Activated CD4-positive, alpha-beta T cell treated with anti-CD3 and anti-CD28 coated beads, Interleukin-2, amount 10 ng/mL, durations not matched to agents 7 days and 5 days (primary cell): ENCODE data around the gene ZFP36L1. TPM values are rescaled to one million over a fixed set of nuclear protein-coding genes. Genes with fewer than 3 reads are reported as not detected.

Experiments used
- CTCF ChIA-PET: fragments of 350-600 bp; sonication (Branson Sonifier 250); formaldehyde crosslinking; loops from one replicate; lab custom pipeline; 2021; ENCODE audit warnings: antibody characterized with exemption; lab: Charles Lee
- POLR2A ChIA-PET: fragments of 350-600 bp; sonication (Branson Sonifier 250); formaldehyde crosslinking; loops from one replicate; lab custom pipeline; 2021; ENCODE audit warnings: antibody characterized with exemption; lab: Charles Lee
- DNase-seq: peaks from one replicate; pipeline ENCODE4 v3.0.0-alpha.2; 2020
- H3K27ac Mint-ChIP-seq: one replicate; pipeline ENCODE4 v1.8.0; 2021; ENCODE audit warnings: mild to moderate bottlenecking, moderate library complexity, mixed read lengths
- H3K27me3 Mint-ChIP-seq: one replicate; pipeline ENCODE4 v1.8.0; 2021; ENCODE audit warnings: mixed read lengths
- H3K36me3 Mint-ChIP-seq: one replicate; pipeline ENCODE4 v1.8.0; 2021; ENCODE audit warnings: low read depth, mixed read lengths
- H3K4me1 Mint-ChIP-seq: one replicate; pipeline ENCODE4 v1.8.0; 2021; ENCODE audit warnings: mixed read lengths
- H3K4me3 Mint-ChIP-seq: one replicate; pipeline ENCODE4 v1.8.0; 2021; ENCODE audit warnings: mild to moderate bottlenecking, moderate library complexity, mixed read lengths
- H3K9me3 Mint-ChIP-seq: one replicate; pipeline ENCODE4 v1.8.0; 2021; ENCODE audit warnings: mixed read lengths
- total RNA-seq, 2 experiments: library from RNA; stranded (reverse); gene quantifications; one replicate each; pipeline ENCODE4 v1.2.3, GENCODE V29; 2021

Gene ZFP36L1
- total RNA-seq, 2 experiments from 2014 or later: 81.7 to 82.2 TPM

DNA sequence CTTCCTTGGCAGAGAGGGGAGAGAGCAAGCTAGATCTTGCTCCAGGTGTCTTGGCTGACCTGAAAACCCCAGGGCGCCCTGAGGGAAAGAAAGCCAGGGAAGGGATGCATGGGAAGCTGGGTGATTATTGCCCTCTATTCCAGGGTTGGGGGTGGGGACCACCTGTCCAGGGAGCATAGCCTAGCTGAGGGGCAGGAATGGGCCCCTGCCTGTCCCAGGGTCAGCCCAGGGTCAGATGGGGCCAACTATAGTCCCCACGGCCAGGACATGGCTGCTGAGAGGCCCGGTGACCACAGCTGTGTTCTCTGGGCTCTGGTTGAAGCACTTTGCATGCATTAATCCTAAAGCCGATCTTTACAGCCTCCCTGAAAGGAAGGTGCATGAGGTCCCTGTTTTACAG is 30.1 kb upstream of the ZFP36L1 start:
- Mint-ChIP-seq H3K9me3 (no peaks in the 10 kb centered on the region), H3K4me3 (no peak overlapping the region), H3K4me1 (peaks cover 33% of the 10 kb centered on the region), H3K27me3 (no peaks in the 10 kb centered on the region), H3K27ac (no peak overlapping the region), H3K36me3 (no peaks in the 10 kb centered on the region)
- ChIA-PET CTCF (interaction anchor here (1.9 kb wide), 1 partner anchor 20 kb away, joined by 7 read pairs; no protein-coding TSS in a partner anchor), POLR2A (no interaction called here)
- no peak for DNase-seq

DNA sequence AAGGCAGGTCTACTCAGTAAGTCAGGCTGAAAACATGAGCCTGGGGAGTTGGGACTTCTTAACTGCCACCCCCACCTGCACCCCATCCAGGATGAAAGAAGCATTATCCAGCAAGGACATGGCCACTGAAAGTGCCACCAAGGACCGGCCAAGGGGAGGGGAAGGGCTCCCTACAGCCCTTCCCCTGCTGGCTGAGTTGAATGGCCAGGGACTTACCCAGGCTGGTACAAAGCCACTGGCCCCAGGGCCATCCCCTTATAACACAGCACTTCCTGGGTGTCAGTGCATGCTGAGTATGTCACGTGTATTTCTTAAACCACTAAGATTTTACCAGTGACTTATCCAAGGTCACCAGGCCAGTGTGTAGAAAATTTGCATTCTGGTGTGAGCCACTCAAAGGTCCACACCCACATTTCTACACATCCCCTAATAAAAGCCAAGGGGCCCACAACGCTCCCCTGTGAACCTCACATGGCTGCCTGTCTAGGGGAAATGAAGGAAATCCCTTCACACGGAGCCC is 29.3 kb upstream of the ZFP36L1 start:
- Mint-ChIP-seq H3K36me3 (no peaks in the 10 kb centered on the region), H3K4me3 (no peak overlapping the region), H3K27me3 (no peaks in the 10 kb centered on the region), H3K27ac (peak overlapping the region; percentile 79), H3K4me1 (peaks cover 35% of the 10 kb centered on the region), H3K9me3 (no peaks in the 10 kb centered on the region)
- POLR2A ChIA-PET: no interaction called here
- CTCF ChIA-PET: interaction anchor here (0.7 kb wide), 1 partner anchor 21 kb away, joined by 3 read pairs; no protein-coding TSS in a partner anchor
- DNase-seq: no peak

DNA sequence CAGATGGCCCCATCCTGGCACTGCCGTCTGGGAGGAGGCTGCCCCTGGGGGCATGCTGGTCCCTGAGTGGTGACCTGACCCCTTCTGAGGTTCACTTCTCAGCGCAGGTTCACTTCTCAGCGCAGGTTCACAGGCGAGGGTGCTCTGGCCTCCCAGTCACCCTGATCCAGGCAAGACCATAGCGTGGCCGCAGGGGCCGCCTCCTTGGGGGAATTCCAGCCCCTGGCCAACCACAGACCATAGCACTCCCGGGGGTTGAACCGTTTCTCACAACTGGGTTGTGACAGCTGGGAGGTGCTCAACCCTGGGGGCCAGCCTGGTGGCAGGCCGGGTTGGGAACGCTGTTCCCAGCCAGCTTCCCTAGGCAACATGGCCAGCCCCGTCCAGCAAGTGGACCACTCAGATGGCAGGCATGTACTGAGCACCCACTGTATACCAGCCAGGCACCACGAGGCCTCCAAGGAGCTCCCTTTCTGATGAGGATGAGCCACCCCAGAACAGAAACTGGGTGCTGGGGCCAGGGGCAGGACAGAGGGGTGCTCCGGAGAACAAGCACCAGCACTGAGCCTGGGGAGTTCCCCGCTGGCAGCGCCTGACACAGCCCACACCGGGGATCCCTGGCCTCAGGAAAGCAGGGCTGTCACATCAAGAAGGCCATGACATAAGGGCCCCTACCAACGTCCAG is 28.3 kb upstream of the ZFP36L1 start:
- H3K4me3 Mint-ChIP-seq: no peak overlapping the region
- ChIA-PET POLR2A (interaction anchor here (0.7 kb wide), 1 partner anchor 26 kb away, joined by 3 read pairs; no protein-coding TSS in a partner anchor), CTCF (interaction anchor here (0.6 to 1.1 kb wide), 3 partner anchors 22 to 1029 kb away, joined by 3 to 4 read pairs (median 3); no protein-coding TSS in a partner anchor)
- DNase-seq: no peak
- H3K36me3 Mint-ChIP-seq: no peaks in the 10 kb centered on the region
- peaks cover 40% of the 10 kb centered on the region for H3K4me1 Mint-ChIP-seq
- peak overlapping the region; percentile 79 for H3K27ac Mint-ChIP-seq
- no peaks in the 10 kb centered on the region for H3K9me3 Mint-ChIP-seq
- no peaks in the 10 kb centered on the region for H3K27me3 Mint-ChIP-seq

DNA sequence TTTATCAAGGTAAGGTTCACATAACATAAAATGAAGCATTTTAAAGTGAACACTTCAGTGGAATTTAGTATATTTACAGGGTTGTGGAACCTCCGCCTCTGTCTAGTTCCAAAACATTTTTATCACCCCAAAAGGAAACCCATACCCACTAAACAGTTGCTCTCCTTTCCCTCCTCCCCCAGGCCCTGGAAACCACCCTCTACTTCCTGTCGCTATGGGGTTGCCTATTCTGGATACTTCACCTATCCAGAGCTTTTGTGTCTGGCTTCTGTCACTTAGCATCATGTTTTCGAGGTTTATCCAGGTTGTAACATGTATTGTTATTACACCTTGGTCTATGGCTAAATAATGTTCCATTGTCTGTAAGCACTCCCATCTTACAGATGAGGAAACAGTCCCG is 27.7 kb upstream of the ZFP36L1 start:
- H3K27me3 Mint-ChIP-seq: no peaks in the 10 kb centered on the region
- peak overlapping the region; percentile 68 for H3K27ac Mint-ChIP-seq
- ChIA-PET CTCF (interaction anchor here (0.6 to 5.6 kb wide), 4 partner anchors 10 to 1029 kb away, joined by 3 to 65 read pairs (median 4); no protein-coding TSS in a partner anchor), POLR2A (interaction anchor here (0.7 kb wide), 1 partner anchor 25 kb away, joined by 3 read pairs; no protein-coding TSS in a partner anchor)
- no peaks in the 10 kb centered on the region for H3K9me3 Mint-ChIP-seq
- H3K36me3 Mint-ChIP-seq: no peaks in the 10 kb centered on the region
- peak; percentile 64 for DNase-seq
- peaks cover 45% of the 10 kb centered on the region for H3K4me1 Mint-ChIP-seq
- no peak overlapping the region for H3K4me3 Mint-ChIP-seq

DNA sequence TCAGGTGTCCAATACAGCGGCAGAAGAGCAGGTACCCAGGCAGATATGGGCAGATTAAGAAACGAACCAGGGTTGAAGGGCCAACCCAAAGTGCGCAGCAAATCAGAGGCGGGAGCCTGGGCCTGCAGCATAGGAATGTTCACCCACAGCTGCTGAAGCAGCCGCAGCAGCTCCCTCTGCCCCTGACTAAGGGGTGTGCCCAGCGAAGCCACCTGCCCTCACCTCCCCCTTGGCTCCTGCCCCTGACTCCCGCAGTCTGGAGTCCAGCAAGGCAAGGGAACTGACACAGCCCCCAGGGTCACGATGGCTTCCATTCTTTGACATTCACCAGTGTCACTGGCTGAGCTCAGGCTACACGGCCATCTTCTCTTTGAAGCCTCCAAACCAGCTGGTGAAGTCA is 27.3 kb upstream of the ZFP36L1 start:
- CTCF ChIA-PET: interaction anchor here (0.6 to 5.6 kb wide), 5 partner anchors 10 to 1028 kb away, joined by 3 to 65 read pairs (median 4); no protein-coding TSS in a partner anchor
- Mint-ChIP-seq H3K9me3 (no peaks in the 10 kb centered on the region), H3K27me3 (no peaks in the 10 kb centered on the region), H3K4me3 (no peak overlapping the region), H3K36me3 (no peaks in the 10 kb centered on the region), H3K4me1 (peaks cover 49% of the 10 kb centered on the region), H3K27ac (peak overlapping the region; percentile 68)
- no peak for DNase-seq
- POLR2A ChIA-PET: no interaction called here

DNA sequence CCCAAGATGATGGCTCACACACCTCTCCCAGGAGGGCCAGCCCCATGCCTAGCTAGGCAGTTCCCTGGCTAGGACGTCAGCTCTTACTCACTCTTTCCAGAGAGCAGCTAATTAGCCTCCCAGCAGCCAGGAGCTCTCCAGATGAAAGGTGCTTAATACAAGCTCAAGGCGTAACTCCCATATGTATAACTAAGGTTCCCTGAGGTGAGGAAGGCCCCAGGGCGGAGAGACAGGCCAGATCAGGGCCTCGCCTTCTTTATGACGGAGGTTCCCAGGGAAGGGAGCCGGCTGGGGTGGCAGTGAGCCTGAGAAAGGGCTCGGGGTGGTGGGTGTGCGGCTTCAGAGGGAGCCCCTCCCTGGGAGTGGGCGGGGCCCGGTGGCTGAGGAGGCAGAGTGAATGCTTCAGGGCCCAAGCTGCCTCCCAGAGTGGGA is 26.4 kb upstream of the ZFP36L1 start:
- CTCF ChIA-PET: interaction anchor here (1.0 to 5.6 kb wide), 5 partner anchors 30 to 573 kb away, joined by 3 to 65 read pairs (median 4); no protein-coding TSS in a partner anchor
- H3K4me3 Mint-ChIP-seq: no peak overlapping the region
- no peak for DNase-seq

DNA sequence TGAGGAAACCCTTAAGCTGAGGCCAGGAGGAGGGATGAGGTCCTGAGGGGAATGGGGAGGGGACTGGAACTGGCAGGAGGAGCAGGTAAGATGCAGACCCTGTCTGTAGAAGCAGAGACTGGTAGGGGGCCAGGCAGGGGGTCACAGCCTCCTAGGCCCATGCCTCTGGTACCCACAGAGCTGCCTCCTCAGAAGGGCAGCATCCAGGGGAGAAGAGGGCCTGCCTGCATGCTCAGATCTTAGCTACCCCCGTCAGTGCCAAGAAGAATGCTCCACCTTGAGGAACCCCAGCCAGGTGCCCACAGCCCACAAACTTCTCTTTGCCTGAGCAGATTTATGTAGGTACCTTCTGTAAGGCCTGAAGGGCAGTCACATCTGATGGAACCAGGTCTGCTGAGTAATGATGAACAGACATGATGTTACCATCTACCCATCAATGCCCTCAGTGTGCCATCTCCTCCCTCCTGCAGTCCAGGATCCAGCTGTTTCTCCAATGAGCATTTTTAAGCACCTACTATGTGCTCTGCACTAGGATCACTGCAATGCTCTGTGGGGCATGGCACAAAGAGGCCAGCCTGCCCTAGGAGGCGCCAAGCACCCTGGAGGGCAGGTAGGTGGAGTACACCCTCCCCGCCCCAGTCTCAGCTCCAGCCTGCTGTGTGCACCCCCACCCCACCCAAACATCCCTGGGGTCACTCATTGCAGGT is 24.8 kb upstream of the ZFP36L1 start:
- no peaks in the 10 kb centered on the region for H3K36me3 Mint-ChIP-seq
- H3K27me3 Mint-ChIP-seq: no peaks in the 10 kb centered on the region
- H3K27ac Mint-ChIP-seq: peak overlapping the region; percentile 94
- POLR2A ChIA-PET: interaction anchor here (1.0 kb wide), 1 partner anchor 28 kb away, joined by 3 read pairs; no protein-coding TSS in a partner anchor
- no peak overlapping the region for H3K4me3 Mint-ChIP-seq
- CTCF ChIA-PET: interaction anchor here (1.0 to 5.6 kb wide), 19 partner anchors 9 to 935 kb away, joined by 3 to 65 read pairs (median 7); no protein-coding TSS in a partner anchor
- no peak for DNase-seq
- H3K9me3 Mint-ChIP-seq: no peaks in the 10 kb centered on the region
- H3K4me1 Mint-ChIP-seq: peaks cover 72% of the 10 kb centered on the region

More for the DNA sequence above, 26.4 kb upstream of the ZFP36L1 start:
- Mint-ChIP-seq H3K36me3 (no peaks in the 10 kb centered on the region), H3K27me3 (no peaks in the 10 kb centered on the region), H3K27ac (peak overlapping the region; percentile 42), H3K4me1 (peaks cover 58% of the 10 kb centered on the region), H3K9me3 (no peaks in the 10 kb centered on the region)
- POLR2A ChIA-PET: interaction anchor here (0.6 kb wide), 1 partner anchor 24 kb away, joined by 4 read pairs; no protein-coding TSS in a partner anchor

DNA sequence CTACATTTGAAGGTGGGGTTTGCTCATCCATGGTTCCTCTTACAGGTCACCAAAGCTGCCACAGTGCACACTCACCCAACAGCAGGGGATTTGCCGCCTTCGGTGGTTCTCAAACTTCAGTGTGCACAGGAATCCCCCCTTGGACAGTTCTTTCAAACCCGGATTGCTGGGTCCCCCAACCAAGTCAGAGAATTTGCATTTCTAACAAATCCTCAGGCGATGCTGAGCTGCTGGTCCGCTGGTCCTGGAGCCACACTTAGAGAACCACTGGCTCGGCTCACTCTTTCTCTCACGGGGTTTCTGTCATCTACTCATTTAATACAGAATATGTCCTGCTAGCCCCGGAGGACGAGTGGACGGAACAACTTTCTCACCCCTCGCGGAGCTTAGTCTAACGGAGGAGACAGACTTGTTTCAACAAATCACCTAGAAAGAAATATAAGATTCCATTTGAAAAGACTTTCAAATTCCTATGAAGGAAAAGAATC is 24.1 kb upstream of the ZFP36L1 start:
- POLR2A ChIA-PET: interaction anchor here (0.8 to 1.0 kb wide), 4 partner anchors 24 to 102 kb away, joined by 3 to 5 read pairs (median 3); partner anchors contain the start of gene ZFP36L1
- H3K4me1 Mint-ChIP-seq: peaks cover 69% of the 10 kb centered on the region
- peak overlapping the region; percentile 72 for H3K4me3 Mint-ChIP-seq
- no peaks in the 10 kb centered on the region for H3K36me3 Mint-ChIP-seq
- H3K27me3 Mint-ChIP-seq: no peaks in the 10 kb centered on the region
- CTCF ChIA-PET: interaction anchor here (0.8 to 5.6 kb wide), 34 partner anchors 8 to 1113 kb away, joined by 3 to 65 read pairs (median 4); partner anchors contain the start of gene ZFP36L1
- no peaks in the 10 kb centered on the region for H3K9me3 Mint-ChIP-seq
- peak overlapping the region; percentile 94 for H3K27ac Mint-ChIP-seq
- no peak for DNase-seq

DNA sequence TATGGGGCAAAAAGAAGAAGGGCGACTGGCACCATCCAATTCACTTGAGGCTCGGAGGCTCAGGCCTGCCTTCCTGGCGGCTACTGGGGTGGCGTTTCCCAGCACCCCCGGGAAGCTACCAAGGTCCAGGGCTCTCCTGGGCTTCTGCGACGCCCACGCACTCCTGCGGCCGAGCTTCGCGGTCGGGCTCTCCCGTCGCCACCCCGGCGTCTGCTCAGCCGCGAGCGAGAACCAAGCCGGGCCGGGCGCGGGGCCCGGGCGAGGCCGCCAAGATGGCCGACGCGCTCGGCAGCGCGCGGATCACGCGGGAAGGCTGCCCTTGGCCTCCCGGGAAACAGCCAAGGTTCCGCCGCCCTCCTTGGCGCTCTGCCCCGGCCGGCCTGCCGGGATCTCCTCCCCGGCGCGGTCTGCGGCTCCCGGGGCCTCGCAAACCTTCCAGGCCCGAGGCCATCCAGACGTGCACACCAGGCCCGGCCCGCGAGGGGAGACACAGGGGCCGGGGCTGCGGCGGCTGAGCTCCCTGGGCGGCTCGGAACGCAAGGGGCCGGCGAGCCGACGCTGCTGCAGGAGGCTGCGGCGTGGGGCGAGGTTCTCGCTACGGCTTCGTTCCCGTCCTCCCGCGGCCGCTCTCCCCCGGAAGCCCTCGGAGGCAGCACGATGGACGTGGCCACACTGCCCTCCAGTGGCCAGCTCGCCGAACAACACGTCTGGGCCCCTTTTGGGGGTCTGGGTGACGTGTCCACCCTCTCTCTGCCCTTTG is 23.5 kb upstream of the ZFP36L1 start:
- Mint-ChIP-seq H3K4me3 (peak overlapping the region; percentile 72), H3K27ac (peak overlapping the region; percentile 94), H3K9me3 (no peaks in the 10 kb centered on the region), H3K4me1 (peaks cover 65% of the 10 kb centered on the region), H3K27me3 (no peaks in the 10 kb centered on the region), H3K36me3 (no peaks in the 10 kb centered on the region)
- ChIA-PET CTCF (interaction anchor here (0.6 to 5.6 kb wide), 37 partner anchors 9 to 1112 kb away, joined by 3 to 65 read pairs (median 4); partner anchors contain the start of gene ZFP36L1), POLR2A (interaction anchor here (0.5 to 2.0 kb wide), 8 partner anchors 23 to 152 kb away, joined by 3 to 17 read pairs (median 3); partner anchors contain the start of gene ZFP36L1)
- peak; percentile 90 for DNase-seq

DNA sequence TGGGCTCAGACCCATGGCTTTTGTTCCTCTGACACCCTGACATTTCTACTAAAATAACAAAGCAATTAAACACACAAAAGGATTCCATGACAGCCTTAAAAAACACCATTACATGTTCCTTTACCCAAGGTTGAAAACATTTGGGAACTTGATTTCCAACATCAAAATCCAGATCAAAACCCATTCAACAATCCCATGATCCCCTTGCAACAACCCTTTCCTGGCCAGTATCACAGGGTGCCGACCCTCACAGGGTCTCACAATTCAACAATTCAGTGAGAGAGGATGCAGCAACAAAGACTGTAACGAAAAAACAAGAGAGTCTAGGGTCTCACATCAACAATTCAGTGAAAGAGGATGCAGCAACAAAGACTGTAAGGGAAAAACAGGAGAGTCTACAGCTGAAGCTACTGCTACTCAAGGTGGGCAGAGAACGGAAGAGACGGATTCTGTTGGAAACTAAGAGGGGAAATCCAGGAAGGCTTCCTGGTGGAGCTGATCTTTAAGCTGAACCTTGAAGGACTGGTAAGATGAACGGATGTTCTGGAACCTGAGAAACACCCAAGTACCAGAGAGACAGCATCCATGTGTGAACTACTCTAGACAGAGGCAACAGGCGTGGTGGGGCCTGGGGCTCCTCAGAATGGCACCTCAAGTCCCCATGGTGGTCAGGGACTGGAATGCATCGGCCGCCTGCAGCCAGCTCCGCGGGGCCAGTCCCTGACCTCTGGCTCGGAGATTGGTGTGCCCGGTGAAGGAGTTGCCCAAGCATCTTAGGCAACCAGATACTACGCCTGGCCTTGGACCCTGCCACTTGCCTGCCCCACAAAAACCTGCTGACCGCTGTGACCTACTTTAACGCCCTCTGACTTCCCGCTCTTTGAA is 22.7 kb upstream of the ZFP36L1 start:
- Mint-ChIP-seq H3K4me1 (peaks cover 57% of the 10 kb centered on the region), H3K36me3 (no peaks in the 10 kb centered on the region), H3K27ac (peak overlapping the region; percentile 94), H3K4me3 (peak overlapping the region; percentile 72), H3K9me3 (no peaks in the 10 kb centered on the region), H3K27me3 (no peaks in the 10 kb centered on the region)
- ChIA-PET CTCF (interaction anchor here (0.6 to 5.6 kb wide), 23 partner anchors 9 to 1111 kb away, joined by 3 to 65 read pairs (median 6); partner anchors contain the start of gene ZFP36L1), POLR2A (interaction anchor here (0.9 to 2.0 kb wide), 2 partner anchors 23 to 152 kb away, joined by 3 to 17 read pairs; partner anchors contain the start of gene ZFP36L1)
- no peak for DNase-seq
